ENCODE results near the gene ATF4.

Gene ATF4

GRCh38 chr22:39528681-39529486 is 8.5 kb downstream of the ATF4 start:
- DNase-seq (ENCODE audit: low read depth), result no peak

- DNase-seq (ENCODE audit: low read depth), result no peak
Measured at GRCh38 chr22:39529487-39529851, 9.1 kb downstream of the ATF4 start.

GRCh38 chr22:39530116-39530515 is 9.8 kb downstream of the ATF4 start:
- DNase-seq (ENCODE audit: low read depth), result no peak

- DNase-seq (ENCODE audit: low read depth), result no peak
Measured at GRCh38 chr22:39530692-39531331, 10.4 kb downstream of the ATF4 start.

GRCh38 chr22:39532215-39533073 is 12.1 kb downstream of the ATF4 start, which contains the start of gene RPS19BP1:
RPS19BP1 (minus strand) TSS chr22:39532748; CDS start chr22:39532738, 10 bp downstream.
- peak; percentile 95 for DNase-seq (ENCODE audit: low read depth)

- no peak for DNase-seq (ENCODE audit: low read depth)
Measured at GRCh38 chr22:39534092-39534506, 13.7 kb downstream of the ATF4 start.

DNA sequence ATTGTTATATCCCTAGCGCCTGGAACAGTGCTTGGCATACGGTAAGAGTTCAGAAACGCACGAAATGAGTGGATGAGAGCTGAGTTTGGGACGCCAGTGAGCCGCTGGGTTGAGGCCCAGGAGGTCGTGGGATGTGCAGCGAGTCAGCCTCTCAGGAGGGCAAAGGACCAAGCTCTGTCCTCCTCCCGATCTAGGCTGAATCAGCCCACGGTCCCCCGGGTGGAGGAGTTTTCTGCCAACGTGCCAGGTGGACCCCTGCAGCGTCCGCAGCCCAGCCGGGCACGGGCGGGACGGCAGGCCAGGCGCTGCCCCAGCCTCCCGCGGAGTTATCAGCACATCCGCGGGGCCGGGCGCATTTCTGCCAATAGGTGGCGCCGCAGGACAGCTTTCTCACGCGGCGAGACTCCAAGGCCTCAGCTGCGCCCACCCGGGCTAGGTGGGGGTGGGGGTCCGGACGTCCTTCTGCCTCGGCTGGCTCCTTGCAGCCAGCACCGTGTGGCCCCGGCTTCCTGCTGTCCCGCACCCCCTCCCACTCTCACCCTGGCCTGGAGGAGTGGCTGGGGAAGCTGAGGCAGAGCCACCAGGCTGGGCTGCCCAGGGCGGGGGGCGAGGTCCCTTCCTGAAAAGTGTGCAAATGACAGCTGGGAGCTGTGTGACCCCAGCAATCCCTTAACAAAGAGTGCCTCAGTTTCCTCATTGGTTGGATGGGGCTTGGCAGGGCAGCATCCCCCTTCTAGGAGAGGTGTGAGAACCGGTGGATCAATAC is 14.4 kb downstream of the ATF4 start:
- no peak for DNase-seq (ENCODE audit: low read depth)

GRCh38 chr22:39535357-39535725 is 15.0 kb downstream of the ATF4 start:
- no peak for DNase-seq (ENCODE audit: low read depth)

GRCh38 chr22:39535831-39536449 is 15.6 kb downstream of the ATF4 start:
- DNase-seq (ENCODE audit: low read depth), result no peak

DNA sequence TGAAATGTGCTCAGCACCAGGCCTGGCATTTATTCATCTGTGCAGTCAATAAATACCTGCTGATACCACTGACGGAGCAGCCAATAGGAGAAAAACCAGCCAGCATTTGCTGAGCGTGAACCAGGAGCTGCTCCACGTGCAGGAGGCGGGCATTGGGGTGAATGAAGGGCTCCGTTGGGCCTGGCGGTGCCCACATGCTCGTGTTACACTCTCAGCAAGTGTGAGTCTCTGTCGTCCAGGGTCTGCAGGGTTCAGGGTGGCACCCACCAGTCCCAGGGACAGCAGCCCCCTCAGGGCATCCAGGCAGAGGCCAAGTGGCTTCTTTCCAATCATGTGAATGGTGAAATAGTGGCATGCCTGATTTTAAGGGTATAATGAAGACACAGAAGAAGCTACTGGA is 16.3 kb downstream of the ATF4 start:
- no peak for DNase-seq (ENCODE audit: low read depth)

DNA sequence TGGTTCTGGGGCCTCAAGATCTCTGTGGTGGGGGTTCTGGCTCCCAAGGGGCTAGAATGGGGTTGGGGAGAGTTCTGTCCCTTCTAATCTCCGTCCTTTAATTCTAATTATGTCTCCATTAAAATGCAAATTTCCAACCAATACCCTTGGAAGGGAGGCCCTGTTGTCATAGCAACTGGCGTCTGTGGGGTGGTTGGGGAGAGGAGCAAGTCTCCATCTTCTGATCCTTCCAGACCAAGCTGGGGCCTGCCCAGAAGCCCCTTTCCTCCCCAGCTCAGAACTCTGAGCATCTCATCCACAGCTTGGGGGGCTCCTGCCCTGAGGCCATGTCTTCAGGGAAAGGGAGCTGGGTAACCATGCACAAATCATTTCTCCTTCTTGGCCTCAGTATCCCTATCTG is 17.6 kb downstream of the ATF4 start:
- no peak for DNase-seq (ENCODE audit: low read depth)

DNA sequence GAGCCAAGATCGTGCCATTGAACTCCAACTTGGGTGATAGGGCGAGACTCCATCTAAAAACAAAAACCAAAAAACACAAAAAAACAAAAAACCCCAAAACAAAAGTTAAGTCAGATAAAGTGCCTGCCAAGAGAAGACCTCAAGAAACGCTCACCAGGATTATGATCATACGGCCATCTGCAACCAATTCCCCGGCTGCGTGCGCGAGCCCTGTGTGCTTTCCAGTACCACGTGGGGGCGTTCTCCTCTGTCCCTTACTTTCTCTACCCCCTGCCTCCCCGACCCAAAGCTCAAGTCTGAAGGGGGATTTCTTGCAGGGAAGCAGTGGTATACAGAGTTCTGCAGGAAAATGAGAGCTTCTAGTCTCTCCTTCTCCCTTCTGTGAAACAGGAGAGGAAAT is 22.7 kb downstream of the ATF4 start:
- no peak for DNase-seq (ENCODE audit: low read depth)

DNA sequence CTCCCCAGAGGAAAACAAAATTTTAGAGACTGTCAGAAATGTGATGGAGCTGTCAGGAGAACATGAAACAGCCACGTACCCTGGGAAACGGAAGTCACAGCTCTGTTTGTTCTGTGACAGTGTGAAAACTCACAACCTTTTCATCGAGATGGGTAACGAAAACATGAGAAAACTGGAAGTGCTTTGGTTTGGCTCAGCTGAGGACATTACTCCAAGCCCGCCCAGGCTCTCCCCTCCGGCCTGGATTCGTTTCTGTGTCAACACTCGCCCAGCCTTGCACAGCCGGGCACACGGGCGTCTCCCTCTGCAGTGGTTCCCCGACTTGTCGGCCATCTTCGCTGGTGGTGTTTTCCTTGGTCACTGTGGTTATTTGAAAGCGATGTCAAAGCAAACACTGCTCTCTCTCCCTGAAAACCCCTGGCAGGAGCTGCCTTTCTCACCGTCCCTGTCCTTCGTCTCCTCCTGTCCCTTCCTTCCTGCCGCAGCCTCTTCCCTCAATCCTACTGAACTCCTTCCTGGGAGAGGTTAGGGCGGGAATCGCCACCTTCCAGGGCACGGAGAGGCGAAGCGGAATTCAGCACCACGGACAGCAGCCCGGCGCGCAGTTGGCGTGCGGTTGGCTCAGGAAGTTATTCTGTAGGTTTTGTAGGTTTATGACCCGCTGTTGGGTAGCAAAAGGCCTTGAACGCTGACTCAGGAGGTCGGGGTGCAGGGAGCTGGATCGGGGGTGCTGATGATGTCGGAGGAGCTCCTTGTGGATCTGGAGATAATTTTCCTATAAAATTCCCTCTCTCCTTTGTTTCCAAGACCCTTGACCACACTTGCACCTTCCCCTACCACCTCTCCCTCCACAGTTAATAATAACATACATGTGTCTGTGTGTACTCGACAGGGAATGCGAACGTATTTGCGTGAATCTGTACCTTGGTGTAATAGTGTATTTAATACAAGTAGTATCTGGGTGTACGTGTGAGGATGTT is 25.3 kb downstream of the ATF4 start:
- DNase-seq (ENCODE audit: low read depth), result no peak

GRCh38 chr22:39546889-39547586 is 26.7 kb downstream of the ATF4 start:
- no peak for DNase-seq (ENCODE audit: low read depth)

- DNase-seq (ENCODE audit: low read depth), result no peak
Measured at GRCh38 chr22:39547587-39547947, 27.2 kb downstream of the ATF4 start.

DNA sequence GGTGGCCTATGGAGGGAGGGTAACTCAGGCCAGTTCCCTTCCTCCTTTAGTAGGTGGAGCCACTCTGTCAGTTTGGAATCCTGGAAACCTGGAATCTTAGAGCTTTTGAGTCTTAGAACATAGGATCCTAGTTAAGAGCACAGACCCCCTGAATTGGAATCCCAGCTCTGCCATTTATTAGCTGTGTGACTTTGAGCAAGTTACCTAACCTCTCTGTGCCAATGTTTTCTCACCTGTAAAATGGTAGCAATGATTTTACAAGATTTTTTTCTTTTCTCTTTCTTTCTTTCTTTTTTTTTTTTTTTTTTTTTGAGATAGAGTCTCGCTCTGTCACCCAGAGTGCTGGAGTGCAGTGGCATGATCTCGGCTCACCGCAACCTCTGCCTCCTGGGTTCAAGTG is 33.1 kb downstream of the ATF4 start:
- DNase-seq (ENCODE audit: low read depth), result no peak

GRCh38 chr22:39554151-39554550 is 33.8 kb downstream of the ATF4 start:
- no peak for DNase-seq (ENCODE audit: low read depth)

- no peak for DNase-seq (ENCODE audit: low read depth)
Measured at GRCh38 chr22:39556970-39557841, 36.8 kb downstream of the ATF4 start.

DNA sequence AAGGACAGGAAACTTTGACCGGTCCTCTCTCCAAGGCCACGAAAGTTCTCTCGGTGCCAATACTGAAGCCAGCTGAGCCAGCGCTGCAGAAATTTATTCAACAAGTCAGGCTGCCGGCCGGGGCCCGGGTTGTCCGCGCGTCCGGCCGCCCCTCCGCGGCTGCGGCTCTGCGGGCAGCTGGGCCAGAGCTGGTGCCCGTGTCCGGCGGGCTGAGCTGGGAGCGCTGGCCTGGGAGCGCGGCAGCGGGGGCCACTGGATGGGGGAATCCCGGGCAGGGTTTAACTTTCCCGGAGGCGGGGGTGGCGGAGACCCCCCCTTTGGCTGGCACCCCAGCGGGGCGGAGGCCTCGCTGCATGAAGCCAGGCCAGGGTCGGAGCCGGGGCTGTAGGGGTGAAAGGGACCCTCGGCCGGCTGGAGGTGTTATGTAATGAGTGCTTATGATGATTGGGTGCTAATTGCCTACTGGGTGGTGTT is 37.9 kb downstream of the ATF4 start:
- DNase-seq (ENCODE audit: low read depth), result no peak
